Measurements from ENCODE around the gene SLIT3. TPM values are rescaled to one million over a fixed set of nuclear protein-coding genes. Genes with fewer than 3 reads are reported as not detected.

Gene SLIT3
- total and polyA plus RNA-seq, 2 donors (not counting 3 experiments of a cell fraction or from before 2014, with no cell fraction given) = 0.90 to 1.0 TPM

DNA sequence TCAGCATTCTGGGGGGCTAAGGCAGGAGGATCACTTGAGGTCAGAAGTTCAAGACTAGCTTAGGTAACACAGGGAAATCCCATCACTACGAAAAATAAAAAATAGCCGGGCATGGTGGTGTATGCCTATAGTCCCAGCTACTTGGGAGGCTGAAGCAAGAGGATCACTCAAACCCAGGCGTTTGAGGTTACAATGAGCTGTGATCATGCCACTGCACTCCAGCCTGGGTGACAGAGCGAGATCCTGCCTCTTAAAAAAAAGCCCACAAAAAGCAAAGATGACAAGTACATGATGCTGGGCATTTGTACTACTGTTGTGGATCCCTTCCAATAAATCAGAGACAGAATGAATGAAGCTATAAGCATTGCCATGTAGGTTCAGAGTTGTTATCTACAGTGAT lies 401.7 kb downstream of the SLIT3 start:
- TF ChIP-seq, protein P1, sequence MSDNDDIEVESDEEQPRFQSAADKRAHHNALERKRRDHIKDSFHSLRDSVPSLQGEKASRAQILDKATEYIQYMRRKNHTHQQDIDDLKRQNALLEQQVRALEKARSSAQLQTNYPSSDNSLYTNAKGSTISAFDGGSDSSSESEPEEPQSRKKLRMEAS (IDR thresholded peaks at IDR 0.05; ENCODE audit: insufficient read depth, insufficient read length) = no peak
- no peak for TF ChIP-seq MYC (IDR thresholded peaks at IDR 0.05; ENCODE audit: low read depth, low read length)
- TF ChIP-seq FOS (IDR thresholded peaks at IDR 0.05; ENCODE audit: borderline replicate concordance, insufficient read depth, low read length) = no peak
- TF ChIP-seq GATA2 (IDR thresholded peaks at IDR 0.05; ENCODE audit: insufficient read depth, insufficient read length, low read depth, low read length) = no peak
- TF ChIP-seq POLR2A (IDR thresholded peaks at IDR 0.05; ENCODE audit: low read depth, low read length) = no peak
- no peak for TF ChIP-seq EZH2 (IDR thresholded peaks at IDR 0.05; ENCODE audit: borderline replicate concordance, low read depth, low read length, severe bottlenecking)
- TF ChIP-seq, protein P2, sequence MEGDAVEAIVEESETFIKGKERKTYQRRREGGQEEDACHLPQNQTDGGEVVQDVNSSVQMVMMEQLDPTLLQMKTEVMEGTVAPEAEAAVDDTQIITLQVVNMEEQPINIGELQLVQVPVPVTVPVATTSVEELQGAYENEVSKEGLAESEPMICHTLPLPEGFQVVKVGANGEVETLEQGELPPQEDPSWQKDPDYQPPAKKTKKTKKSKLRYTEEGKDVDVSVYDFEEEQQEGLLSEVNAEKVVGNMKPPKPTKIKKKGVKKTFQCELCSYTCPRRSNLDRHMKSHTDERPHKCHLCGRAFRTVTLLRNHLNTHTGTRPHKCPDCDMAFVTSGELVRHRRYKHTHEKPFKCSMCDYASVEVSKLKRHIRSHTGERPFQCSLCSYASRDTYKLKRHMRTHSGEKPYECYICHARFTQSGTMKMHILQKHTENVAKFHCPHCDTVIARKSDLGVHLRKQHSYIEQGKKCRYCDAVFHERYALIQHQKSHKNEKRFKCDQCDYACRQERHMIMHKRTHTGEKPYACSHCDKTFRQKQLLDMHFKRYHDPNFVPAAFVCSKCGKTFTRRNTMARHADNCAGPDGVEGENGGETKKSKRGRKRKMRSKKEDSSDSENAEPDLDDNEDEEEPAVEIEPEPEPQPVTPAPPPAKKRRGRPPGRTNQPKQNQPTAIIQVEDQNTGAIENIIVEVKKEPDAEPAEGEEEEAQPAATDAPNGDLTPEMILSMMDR (IDR thresholded peaks at IDR 0.05; ENCODE audit: extremely low read depth in 1 of 2, insufficient read depth in 1 of 2, low read depth in 1 of 2, low read length in 2 of 2) = no peak
- TF ChIP-seq POLR2AphosphoS5 (IDR thresholded peaks at IDR 0.05; ENCODE audit: insufficient read depth, low read depth, low read length) = no peak
- no peak for TF ChIP-seq JUN (IDR thresholded peaks at IDR 0.05; ENCODE audit: borderline replicate concordance, insufficient read depth, insufficient read length, low read depth)
- Histone ChIP-seq H3K9ac (replicated peaks; ENCODE audit: extremely low read depth, insufficient read depth, low read length) (no peak overlapping the region), H4K20me1 (replicated peaks; ENCODE audit: control insufficient read depth, extremely low read depth, insufficient read depth, low read length) (no peaks in the 10 kb centered on the region), H3K27ac (ENCODE audit: insufficient read depth, low read depth, low read length) (no peak overlapping the region), H3K4me2 (ENCODE audit: insufficient read depth, low read length) (no peak overlapping the region), H2AFZ (ENCODE audit: low read depth, low read length) (no peak overlapping the region), H3K4me3 (replicated peaks in 1 of 3; ENCODE audit: insufficient read depth in 1 of 3, low read depth in 1 of 3, low read length in 3 of 3) (no peak overlapping the region), H3K79me2 (ENCODE audit: control insufficient read depth, insufficient read depth, low read length) (no peaks in the 10 kb centered on the region), H3K9me3 (replicated peaks; ENCODE audit: control insufficient read depth, insufficient read depth, low read length) (no peaks in the 10 kb centered on the region), H3K36me3 (ENCODE audit: control insufficient read depth in 2 of 2, extremely low read depth in 1 of 2, insufficient read depth in 2 of 2, low read length in 2 of 2) (no peaks in the 10 kb centered on the region), H3K9me1 (replicated peaks; ENCODE audit: control insufficient read depth, extremely low read depth, insufficient read depth, low read length) (no peaks in the 10 kb centered on the region), H3K27me3 (ENCODE audit: control insufficient read depth in 2 of 2, insufficient read depth in 2 of 2, low read length in 2 of 2) (no peaks in the 10 kb centered on the region), H3K4me1 (ENCODE audit: control insufficient read depth, extremely low read depth, insufficient read depth, low read length) (no peaks in the 10 kb centered on the region)
- dilution Hi-C loops (cut with MboI; ENCODE audit: extremely low pct_ligation_motif_present, low sequenced_read_pairs) = no loop called here
- ChIA-PET CTCF (no interaction called here), POLR2A (no interaction called here)
- intact Hi-C loops (cut with micrococcal nuclease) = no loop called here
- DNase-seq (ENCODE audit: low read depth, low spot score) (no peak), FAIRE-seq (no peak)
- BruUV-seq (replicated peaks) = no TSS peak
